HUES6 (cell line): ENCODE results near the gene C17orf75.
"Not testable (repeated sequence)": the region's sequence is repeated elsewhere in the genome, so short reads cannot be mapped to it uniquely, and the experiment has no call there.

Experiments
- H3K27ac ChIP-seq: 2 replicates; pipeline ENCODE4 v1.7.0; 2013; ENCODE audit warnings: low read depth, mild to moderate bottlenecking, low read length, inconsistent platforms
- H3K27me3 ChIP-seq: 2 replicates; pipeline ENCODE4 v1.6.1; 2013; ENCODE audit warnings: low read length; ENCODE audit not compliant: control insufficient read depth, insufficient read depth
- H3K36me3 ChIP-seq: 2 replicates; pipeline ENCODE4 v1.6.1; 2013; ENCODE audit warnings: low read length; ENCODE audit not compliant: control insufficient read depth, insufficient read depth
- H3K4me1 ChIP-seq: 2 replicates; pipeline ENCODE4 v1.6.1; 2013; ENCODE audit warnings: low read length; ENCODE audit not compliant: control insufficient read depth, insufficient read depth
- H3K4me3 ChIP-seq: 2 replicates; pipeline ENCODE4 v1.5.1; 2013; ENCODE audit warnings: low read depth, low read length
- H3K9ac ChIP-seq: one replicate; pipeline ENCODE4 v1.6.1; 2013; ENCODE audit warnings: mild to moderate bottlenecking, low read length
- H3K9me3 ChIP-seq: 2 replicates; pipeline ENCODE4 v1.6.1; 2013; ENCODE audit warnings: low read depth, low read length; ENCODE audit not compliant: control insufficient read depth, insufficient read depth

C17orf75 gene

DNA sequence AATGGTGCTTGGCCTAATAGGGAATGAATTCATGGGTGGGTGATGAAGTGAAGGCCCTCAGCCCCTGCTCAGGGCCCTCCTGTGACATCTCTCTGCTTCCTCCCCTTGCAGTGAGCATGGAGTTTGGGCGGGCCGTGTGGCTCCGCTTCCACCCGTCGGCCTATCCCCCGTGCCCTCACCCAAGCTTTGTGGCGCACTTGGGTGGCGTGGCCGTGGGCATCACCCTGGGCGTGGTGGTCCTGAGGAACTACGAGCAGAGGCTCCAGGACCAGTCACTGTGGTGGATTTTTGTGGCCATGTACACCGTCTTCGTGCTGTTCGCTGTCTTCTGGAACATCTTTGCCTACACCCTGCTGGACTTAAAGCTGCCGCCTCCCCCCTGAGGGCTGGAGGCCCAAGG, 21.1 kb downstream of the C17orf75 start:
- Histone ChIP-seq H3K27me3 (no peaks in the 10 kb centered on the region), H3K27ac (no peak overlapping the region), H3K9me3 (no peaks in the 10 kb centered on the region), H3K36me3 (no peaks in the 10 kb centered on the region), H3K4me1 (peaks cover 24% of the 10 kb centered on the region), H3K9ac (no peak overlapping the region), H3K4me3 (no peak overlapping the region)

DNA sequence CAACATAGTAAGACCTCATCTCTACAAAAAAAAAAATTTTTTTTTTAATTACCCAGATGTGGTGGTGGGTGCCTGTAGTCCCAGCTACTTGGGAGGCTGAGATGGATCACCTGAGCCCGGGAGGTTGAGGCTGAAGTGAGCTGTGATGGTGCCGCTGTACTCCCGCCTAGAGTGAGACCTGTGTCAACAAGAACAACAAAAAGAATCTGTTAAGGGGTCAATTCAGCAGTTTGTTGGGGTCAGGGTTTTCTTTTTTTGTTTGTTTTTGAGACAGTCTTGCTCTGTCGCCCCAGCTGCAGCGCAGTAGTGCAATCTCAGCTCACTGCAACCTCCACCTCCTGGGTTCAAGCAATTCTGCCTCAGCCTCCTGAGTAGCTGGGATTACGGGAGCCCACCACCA, 21.9 kb downstream of the C17orf75 start:
- H3K27ac ChIP-seq, H3K9me3 ChIP-seq, H3K27me3 ChIP-seq, H3K4me3 ChIP-seq, H3K36me3 ChIP-seq, H3K9ac ChIP-seq: not testable (repeated sequence)
- H3K4me1 ChIP-seq = peaks cover 31% of the 10 kb centered on the region

DNA sequence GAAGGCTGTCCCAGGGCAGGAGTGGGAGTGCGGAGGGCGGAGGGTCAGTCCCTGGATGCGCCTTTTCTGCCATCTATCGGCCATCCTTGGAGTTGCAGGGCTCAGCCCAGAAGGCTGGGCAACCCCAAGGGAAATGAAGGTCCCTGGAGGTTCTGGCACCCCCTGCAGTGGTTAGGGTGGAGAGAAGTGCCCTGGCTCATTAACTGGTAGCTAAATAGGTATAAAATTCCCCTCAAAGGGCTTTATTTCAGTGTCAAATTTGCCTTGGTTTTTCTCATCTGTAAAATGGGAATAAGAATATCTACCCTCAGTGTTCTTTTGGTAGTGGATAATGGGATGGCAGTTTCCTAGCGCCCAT, 22.4 kb downstream of the C17orf75 start:
- H3K4me1 ChIP-seq = peaks cover 33% of the 10 kb centered on the region
- H3K9ac ChIP-seq = no peak overlapping the region
- no peaks in the 10 kb centered on the region for H3K36me3 ChIP-seq
- H3K4me3 ChIP-seq = no peak overlapping the region
- no peak overlapping the region for H3K27ac ChIP-seq
- no peaks in the 10 kb centered on the region for H3K9me3 ChIP-seq
- H3K27me3 ChIP-seq = no peaks in the 10 kb centered on the region

DNA sequence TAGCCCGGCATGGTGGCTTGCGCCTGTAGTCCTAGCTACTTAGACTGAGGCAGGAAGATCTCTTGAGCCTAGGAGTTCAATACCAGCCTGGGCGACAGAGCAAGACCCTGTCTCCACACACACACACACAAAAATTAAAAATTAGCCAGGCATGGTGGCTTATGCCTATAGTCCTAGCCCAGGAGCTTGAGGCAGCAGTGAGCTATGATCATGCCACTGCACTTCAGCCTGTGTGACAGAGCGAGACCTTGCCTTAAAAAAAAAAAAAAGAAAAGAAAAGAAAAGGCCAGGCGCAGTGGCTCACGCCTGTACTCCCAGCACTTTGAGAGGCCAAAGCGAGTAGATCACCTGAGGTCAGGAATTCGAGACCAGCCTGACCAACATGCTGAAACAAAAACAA, 23.9 kb downstream of the C17orf75 start:
- Histone ChIP-seq H3K27me3 (no peaks in the 10 kb centered on the region), H3K9me3 (no peaks in the 10 kb centered on the region), H3K4me3 (no peak overlapping the region), H3K4me1 (peaks cover 19% of the 10 kb centered on the region), H3K9ac (no peak overlapping the region), H3K27ac (no peak overlapping the region), H3K36me3 (no peaks in the 10 kb centered on the region)

DNA sequence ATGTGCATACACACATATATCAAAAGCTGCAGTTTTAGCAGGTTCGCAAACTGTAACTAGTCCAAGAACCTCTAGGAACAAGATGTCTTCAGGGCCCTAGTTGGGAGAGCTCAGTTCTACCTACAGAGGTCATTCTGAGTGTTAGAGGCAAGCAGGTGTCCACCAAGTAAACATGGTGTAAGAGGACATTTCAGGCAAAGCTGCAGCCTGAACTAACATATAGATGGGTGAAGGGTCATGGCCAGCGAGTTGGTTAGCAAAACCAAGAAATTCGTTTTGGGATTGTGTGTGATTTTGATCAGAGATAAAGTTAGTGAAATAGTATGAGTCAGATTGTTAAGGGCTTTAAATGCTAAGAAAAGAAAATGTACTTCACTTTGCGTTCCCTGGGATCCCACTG, 24.6 kb downstream of the C17orf75 start:
- no peaks in the 10 kb centered on the region for H3K36me3 ChIP-seq
- no peak overlapping the region for H3K27ac ChIP-seq
- no peak overlapping the region for H3K4me3 ChIP-seq
- H3K27me3 ChIP-seq = no peaks in the 10 kb centered on the region
- peaks cover 15% of the 10 kb centered on the region for H3K4me1 ChIP-seq
- H3K9ac ChIP-seq = no peak overlapping the region
- H3K9me3 ChIP-seq = no peaks in the 10 kb centered on the region

DNA sequence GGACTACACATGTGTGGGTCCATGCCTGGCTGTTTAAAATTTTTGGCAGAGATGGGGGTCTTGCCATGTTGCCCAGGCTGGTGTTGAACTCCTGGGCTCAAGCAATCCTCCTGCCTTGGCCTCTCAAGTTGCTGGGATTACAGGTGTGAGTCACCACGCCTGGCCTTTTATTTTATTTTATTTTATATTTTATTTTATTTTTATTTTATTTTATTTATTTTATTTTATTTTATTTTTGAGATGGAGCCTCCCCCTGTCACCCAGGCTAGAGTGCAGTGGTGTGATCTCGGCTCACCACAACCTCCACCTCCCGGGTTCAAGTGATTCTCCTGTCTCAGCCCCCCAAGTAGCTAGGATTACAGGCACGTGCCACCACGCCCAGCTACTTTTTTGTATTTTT, 25.3 kb downstream of the C17orf75 start:
- H3K4me1 ChIP-seq = peaks cover 15% of the 10 kb centered on the region

DNA sequence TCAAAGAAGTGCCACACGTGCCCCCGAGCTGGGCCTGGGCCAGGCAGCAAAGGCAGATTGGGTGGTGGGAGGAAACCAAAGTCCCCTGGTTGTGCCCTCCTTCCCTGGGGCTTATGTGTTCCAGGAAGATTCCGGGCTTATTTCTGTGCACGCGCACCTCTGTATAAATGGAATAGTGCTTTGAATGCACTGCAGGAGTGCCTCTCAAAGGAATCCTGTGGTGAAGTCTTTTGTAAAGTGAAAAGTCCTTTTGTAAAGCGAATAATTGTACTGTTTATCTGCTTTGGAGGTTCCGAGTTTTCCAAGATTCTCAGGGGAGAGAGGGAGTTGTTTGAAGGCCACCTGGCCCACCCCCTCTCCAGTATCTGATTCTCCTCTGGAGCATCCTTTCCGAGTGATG, 26.8 kb downstream of the C17orf75 start:
- Histone ChIP-seq H3K4me3 (no peak overlapping the region), H3K4me1 (peaks cover 15% of the 10 kb centered on the region)

More for the DNA sequence above, 25.3 kb downstream of the C17orf75 start:
- H3K36me3 ChIP-seq, H3K27me3 ChIP-seq, H3K4me3 ChIP-seq, H3K27ac ChIP-seq, H3K9me3 ChIP-seq, H3K9ac ChIP-seq: not testable (repeated sequence)

DNA sequence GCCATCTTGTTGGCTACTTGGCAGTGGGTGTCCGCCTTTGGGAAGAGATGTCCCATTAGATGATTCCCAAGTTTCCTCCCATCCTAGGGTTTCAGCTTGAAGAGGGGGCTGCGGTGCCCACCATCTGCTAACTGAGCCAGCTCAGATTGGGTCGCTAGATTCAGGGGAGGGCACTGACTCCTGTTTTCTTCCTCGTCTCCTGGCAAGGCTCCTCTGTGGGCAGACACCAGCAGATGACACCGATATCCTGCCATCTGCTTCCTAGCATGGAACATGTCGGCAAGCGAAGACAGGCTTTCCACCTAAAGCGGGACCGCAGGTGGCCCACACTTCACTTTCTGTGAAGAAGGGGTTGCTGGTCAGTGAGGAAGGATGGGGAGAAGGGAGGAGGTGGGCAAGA, 27.3 kb downstream of the C17orf75 start:
- Histone ChIP-seq H3K4me3 (no peak overlapping the region), H3K4me1 (peaks cover 15% of the 10 kb centered on the region), H3K9me3 (no peaks in the 10 kb centered on the region), H3K9ac (no peak overlapping the region), H3K36me3 (no peaks in the 10 kb centered on the region), H3K27ac (no peak overlapping the region), H3K27me3 (no peaks in the 10 kb centered on the region)

More for the DNA sequence above, 26.8 kb downstream of the C17orf75 start:
- H3K27ac ChIP-seq = no peak overlapping the region
- no peaks in the 10 kb centered on the region for H3K27me3 ChIP-seq
- no peaks in the 10 kb centered on the region for H3K9me3 ChIP-seq
- no peak overlapping the region for H3K9ac ChIP-seq
- H3K36me3 ChIP-seq = no peaks in the 10 kb centered on the region

DNA sequence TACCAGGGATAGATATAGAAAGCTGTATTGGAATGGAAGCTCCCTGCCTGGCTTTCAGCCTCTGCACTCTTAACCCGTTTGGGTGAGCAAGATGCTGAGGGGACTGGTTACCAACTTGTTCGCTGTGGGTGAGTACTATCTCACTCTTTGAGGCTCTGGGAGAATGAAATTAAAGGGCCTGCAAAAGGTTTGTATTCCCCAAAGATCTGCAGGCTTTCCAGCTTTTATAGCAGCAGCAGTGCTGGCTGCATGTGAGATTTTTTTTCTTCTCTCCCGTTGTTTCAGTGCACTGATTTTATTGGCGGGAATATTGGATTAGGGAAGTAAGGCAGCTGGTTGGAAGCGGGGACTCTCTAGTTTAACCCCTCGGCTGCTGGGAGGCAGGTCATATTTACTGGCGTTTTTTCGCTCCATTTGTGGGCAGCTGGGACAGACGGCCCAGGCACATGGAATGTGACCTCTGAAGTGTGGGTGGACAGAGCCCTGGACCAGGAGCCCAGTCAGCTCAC, 30.9 kb downstream of the C17orf75 start:
- Histone ChIP-seq H3K9ac (no peak overlapping the region), H3K9me3 (no peaks in the 10 kb centered on the region), H3K4me3 (no peak overlapping the region), H3K27me3 (no peaks in the 10 kb centered on the region), H3K36me3 (no peaks in the 10 kb centered on the region; the same call in 1 of the 2 replicates), H3K4me1 (peaks cover 13% of the 10 kb centered on the region), H3K27ac (no peak overlapping the region)

DNA sequence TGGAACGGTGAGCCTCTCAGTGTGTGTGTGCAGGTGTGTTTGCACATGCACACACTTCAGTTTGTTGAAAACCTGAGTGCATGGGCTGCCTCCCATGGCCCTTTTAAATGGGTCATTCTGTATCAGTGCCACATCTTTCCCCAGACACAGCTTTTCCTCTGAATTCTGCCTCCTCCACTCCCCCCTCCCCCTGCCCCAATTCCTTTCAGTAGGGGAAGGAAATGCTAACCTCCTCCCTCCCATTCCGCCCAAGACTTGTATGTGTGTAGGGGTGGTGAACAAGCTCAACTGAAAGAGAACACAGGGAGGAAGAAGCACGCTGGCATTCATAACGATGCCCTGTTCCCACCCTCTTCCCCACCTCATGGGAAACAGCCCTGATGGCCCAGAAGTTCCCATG, 34.3 kb downstream of the C17orf75 start:
- H3K4me1 ChIP-seq = peaks cover 31% of the 10 kb centered on the region
- no peak overlapping the region for H3K4me3 ChIP-seq
- no peaks in the 10 kb centered on the region for H3K27me3 ChIP-seq
- no peak overlapping the region for H3K27ac ChIP-seq
- H3K9ac ChIP-seq = no peak overlapping the region
- no peaks in the 10 kb centered on the region for H3K9me3 ChIP-seq
- no peaks in the 10 kb centered on the region; the same call in 1 of the 2 replicates for H3K36me3 ChIP-seq

DNA sequence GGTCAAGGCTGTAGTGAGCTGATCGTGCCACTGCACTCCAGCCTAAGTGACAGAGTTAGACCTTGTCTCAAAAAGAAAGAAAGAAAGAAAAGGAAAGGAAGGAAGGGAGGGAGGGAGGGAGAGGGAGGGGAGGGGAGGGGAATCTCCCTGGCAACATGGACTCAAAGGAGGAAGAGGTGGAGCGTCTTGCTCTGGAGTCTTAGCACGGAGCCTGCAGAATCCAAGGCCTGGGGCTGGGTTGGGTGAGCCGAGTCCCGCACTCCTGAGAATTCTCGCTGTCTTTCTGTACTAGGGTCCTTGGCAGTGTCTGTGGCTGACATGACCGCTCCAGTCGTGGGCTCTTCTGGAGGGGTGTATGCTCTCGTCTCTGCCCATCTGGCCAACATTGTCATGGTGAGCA, 36.9 kb downstream of the C17orf75 start:
- H3K4me3 ChIP-seq = no peak overlapping the region
- H3K9me3 ChIP-seq = no peaks in the 10 kb centered on the region
- no peak overlapping the region for H3K9ac ChIP-seq
- H3K27me3 ChIP-seq = no peaks in the 10 kb centered on the region
- H3K36me3 ChIP-seq = no peaks in the 10 kb centered on the region; the same call in 1 of the 2 replicates
- peaks cover 38% of the 10 kb centered on the region for H3K4me1 ChIP-seq
- H3K27ac ChIP-seq = no peak overlapping the region

DNA sequence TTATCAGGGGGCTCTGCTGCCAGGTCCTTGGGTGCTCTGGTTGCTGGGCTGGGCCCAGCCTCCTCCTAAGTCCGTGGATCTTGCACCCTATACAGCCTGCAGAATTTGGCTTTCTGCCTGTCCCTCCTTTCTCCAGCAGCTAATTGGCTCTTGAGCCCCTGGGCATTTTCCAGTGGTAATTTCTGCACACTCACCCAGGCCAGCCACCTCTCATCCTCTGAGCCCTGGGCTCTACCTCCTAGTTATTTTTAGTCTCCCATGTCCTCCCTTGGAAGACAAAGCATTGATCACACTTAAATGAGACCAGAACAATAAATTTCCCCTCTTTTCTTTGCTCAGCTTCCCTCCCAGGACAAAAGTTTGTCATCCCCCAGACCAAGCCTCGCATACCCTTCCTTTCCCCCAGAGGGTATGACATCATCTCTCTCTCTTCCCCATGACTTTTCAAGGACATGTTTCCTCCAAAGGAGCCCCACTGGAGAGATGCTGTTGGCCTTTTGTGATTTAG, 38.1 kb downstream of the C17orf75 start:
- H3K36me3 ChIP-seq = no peaks in the 10 kb centered on the region; the same call in 1 of the 2 replicates
- no peaks in the 10 kb centered on the region for H3K27me3 ChIP-seq
- no peaks in the 10 kb centered on the region for H3K9me3 ChIP-seq
- no peak overlapping the region; the same call in 1 of the 2 replicates for H3K4me3 ChIP-seq
- peak overlapping the region; percentile 84 for H3K27ac ChIP-seq
- H3K4me1 ChIP-seq = peaks cover 38% of the 10 kb centered on the region
- peak overlapping the region; percentile 55 for H3K9ac ChIP-seq
